Stimulated activated CD8-positive, alpha-beta memory T cell treated with anti-CD3 and anti-CD28 coated beads, Interleukin-7, amount 100 ng/mL, for 1 hour (primary cell): ENCODE results near the gene KLRC2.
"Not testable (repeated sequence)": the region's sequence is repeated elsewhere in the genome, so short reads cannot be mapped to it uniquely, and the experiment has no call there.

Source experiments
- DNase-seq, 2 donors: peaks; one replicate each; pipeline ENCODE4 v3.0.0-alpha.2; 2020; ENCODE audit warnings: low read depth in 2 of 2

KLRC2 gene

GRCh38 chr12:10405294-10405693, 30.5 kb downstream of the KLRC2 start:
- DNase-seq = no peak

GRCh38 chr12:10404798-10405197, 31.0 kb downstream of the KLRC2 start:
- DNase-seq = no peak

- DNase-seq = no peak
Observed at GRCh38 chr12:10400829-10401228, 35.0 kb downstream of the KLRC2 start.

GRCh38 chr12:10398168-10398567, 37.6 kb downstream of the KLRC2 start:
- DNase-seq = no peak

GRCh38 chr12:10397296-10397695, 38.5 kb downstream of the KLRC2 start:
- DNase-seq = no peak

- DNase-seq = not testable (repeated sequence)
Observed at GRCh38 chr12:10396176-10396575, 39.6 kb downstream of the KLRC2 start.

GRCh38 chr12:10395390-10395998, 40.3 kb downstream of the KLRC2 start:
- no peak for DNase-seq

GRCh38 chr12:10394531-10395152, 41.2 kb downstream of the KLRC2 start:
- DNase-seq = not testable (repeated sequence)

GRCh38 chr12:10393291-10393690, 42.5 kb downstream of the KLRC2 start:
- no peak for DNase-seq

GRCh38 chr12:10392394-10392930, 43.3 kb downstream of the KLRC2 start:
- no peak for DNase-seq

- not testable (repeated sequence) for DNase-seq
Observed at GRCh38 chr12:10390991-10391390, 44.8 kb downstream of the KLRC2 start.

GRCh38 chr12:10389904-10390303, 45.9 kb downstream of the KLRC2 start, which contains the start of gene KLRK1:
KLRK1 (minus strand) TSS chr12:10390041; CDS start chr12:10388810, 1,231 bp downstream.
- no peak for DNase-seq

- no peak for DNase-seq
Observed at GRCh38 chr12:10388624-10389413, 47.0 kb downstream of the KLRC2 start.

- DNase-seq = not testable (repeated sequence)
Observed at GRCh38 chr12:10387498-10387897, 48.3 kb downstream of the KLRC2 start.

- DNase-seq = no peak
Observed at GRCh38 chr12:10386857-10387256, 49.0 kb downstream of the KLRC2 start.

- no peak for DNase-seq
Observed at GRCh38 chr12:10385166-10385613, 50.6 kb downstream of the KLRC2 start.

- DNase-seq = no peak
Observed at GRCh38 chr12:10384191-10384590, 51.6 kb downstream of the KLRC2 start.

- DNase-seq = no peak
Observed at GRCh38 chr12:10381928-10382628, 53.7 kb downstream of the KLRC2 start.
